ENCODE results near the gene LRCOL1.

LRCOL1 gene

GRCh38 chr12:132574271-132574996, 35.9 kb downstream of the LRCOL1 start:
- no peak for DNase-seq (ENCODE audit: low read depth, low spot score)
- TF ChIP-seq CTCF (IDR thresholded peaks at IDR 0.05; ENCODE audit: insufficient read depth, low read length, missing control alignments): no peak
- POLR2A ChIA-PET: no interaction called here
- H3K4me3 ChIP-seq (ENCODE audit: low read depth, low read length): no peak overlapping the region
- CTCF ChIA-PET: interaction anchor here (1.8 kb wide), 1 partner anchor 13 kb away, joined by 5 read pairs; no protein-coding TSS in a partner anchor

- POLR2A ChIA-PET: no interaction called here
Measured at GRCh38 chr12:132572801-132573760, 37.3 kb downstream of the LRCOL1 start.

GRCh38 chr12:132572106-132572505, 38.3 kb downstream of the LRCOL1 start:
- no peak for TF ChIP-seq CTCF (IDR thresholded peaks at IDR 0.05; ENCODE audit: insufficient read depth, low read length, missing control alignments)
- DNase-seq (ENCODE audit: low read depth, low spot score): no peak
- ChIA-PET POLR2A (no interaction called here), CTCF (no interaction called here)
- H3K4me3 ChIP-seq (ENCODE audit: low read depth, low read length): no peak overlapping the region

More at GRCh38 chr12:132572801-132573760, 37.3 kb downstream of the LRCOL1 start:
- no peak overlapping the region for H3K4me3 ChIP-seq (ENCODE audit: low read depth, low read length)
- CTCF ChIA-PET: interaction anchor here (1.8 kb wide), 1 partner anchor 12 kb away, joined by 5 read pairs; no protein-coding TSS in a partner anchor
- DNase-seq (ENCODE audit: low read depth, low spot score): no peak
- no peak for TF ChIP-seq CTCF (IDR thresholded peaks at IDR 0.05; ENCODE audit: insufficient read depth, low read length, missing control alignments)

- DNase-seq (ENCODE audit: low read depth, low spot score): no peak
- ChIA-PET CTCF (no interaction called here), POLR2A (no interaction called here)
- no peak for TF ChIP-seq CTCF (IDR thresholded peaks at IDR 0.05; ENCODE audit: insufficient read depth, low read length, missing control alignments)
- no peak overlapping the region for H3K4me3 ChIP-seq (ENCODE audit: low read depth, low read length)
Measured at GRCh38 chr12:132571598-132571997, 38.8 kb downstream of the LRCOL1 start.

GRCh38 chr12:132571051-132571450, 39.3 kb downstream of the LRCOL1 start:
- no peak for TF ChIP-seq CTCF (IDR thresholded peaks at IDR 0.05; ENCODE audit: insufficient read depth, low read length, missing control alignments)
- H3K4me3 ChIP-seq (ENCODE audit: low read depth, low read length): no peak overlapping the region
- ChIA-PET CTCF (no interaction called here), POLR2A (no interaction called here)
- DNase-seq (ENCODE audit: low read depth, low spot score): no peak

- POLR2A ChIA-PET: no interaction called here
- CTCF ChIA-PET: no interaction called here
- no peak for TF ChIP-seq CTCF (IDR thresholded peaks at IDR 0.05; ENCODE audit: insufficient read depth, low read length, missing control alignments)
Measured at GRCh38 chr12:132570635-132571034, 39.7 kb downstream of the LRCOL1 start.

More at GRCh38 chr12:132570635-132571034, 39.7 kb downstream of the LRCOL1 start:
- DNase-seq (ENCODE audit: low read depth, low spot score): no peak
- no peak overlapping the region for H3K4me3 ChIP-seq (ENCODE audit: low read depth, low read length)

Data from AG04449 (cell line).